Transverse colon (tissue), 4 donors: ENCODE data around the gene C21orf58.

Source experiments
- CTCF ChIP-seq, 5 experiments: fragments of 200-600 bp in 3 of 5; fragments of 450-650 bp in 2 of 5; sonication (generic) in 3 of 5; IDR thresholded peaks; 1 replicate in 2 of 5; 2 replicates in 3 of 5; pipeline ENCODE4 v1.5.1; 2016 to 2017; ENCODE audit warnings: antibody characterized with exemption in 5 of 5, inconsistent platforms in 3 of 5, mild to moderate bottlenecking in 2 of 5, moderate library complexity in 1 of 5
- EP300 ChIP-seq: sonication (generic); formaldehyde crosslinking; IDR thresholded peaks from one replicate; pipeline ENCODE4 v1.6.1; 2017; ENCODE audit warnings: antibody characterized with exemption, low read depth
- POLR2A ChIP-seq: fragments of 450-650 bp; IDR thresholded peaks from one replicate; pipeline ENCODE4 v1.6.1; 2016; ENCODE audit warnings: antibody characterized with exemption, mild to moderate bottlenecking, moderate library complexity
- POLR2AphosphoS5 ChIP-seq, 3 donors: sonication (generic); formaldehyde crosslinking; IDR thresholded peaks; one replicate each; pipeline ENCODE4 v1.6.1; 2016; ENCODE audit warnings: antibody characterized with exemption in 3 of 3

- no peak for TF ChIP-seq CTCF (IDR thresholded peaks at IDR 0.05)
- no peak for TF ChIP-seq POLR2AphosphoS5 (IDR thresholded peaks at IDR 0.05)
- TF ChIP-seq EP300, result no peak
- no peak for TF ChIP-seq POLR2A
These were observed 10.9 kb upstream of the C21orf58 start for GRCh38 chr21:46334351-46335140.
